ENCODE measurements around the gene TMEM164. TPM values are rescaled to one million over a fixed set of nuclear protein-coding genes. Genes with fewer than 3 reads are reported as not detected.
A peak's percentile ranks its signal among the peaks of the same experiment; 100 is the strongest.

The TMEM164 gene
- total RNA-seq, 1 donor from 2014 or later = 17.6 TPM

GRCh38 chrX:110003167-110004156 is 548 bp downstream of the TMEM164 start:
- H3K4me1 Mint-ChIP-seq (ENCODE audit: low read depth, unreplicated experiment) = peaks cover 16% of the 10 kb centered on the region
- H3K27me3 ChIP-seq (ENCODE audit: insufficient read depth, low read length) = no peaks in the 10 kb centered on the region
- H3K27ac Mint-ChIP-seq (ENCODE audit: unreplicated experiment) = peak overlapping the region; percentile 69
- no peaks in the 10 kb centered on the region for H3K9me3 Mint-ChIP-seq (ENCODE audit: unreplicated experiment)
- H3K9ac ChIP-seq (ENCODE audit: low read length) = peak overlapping the region; percentile 83
- H3K36me3 Mint-ChIP-seq (ENCODE audit: low read depth, unreplicated experiment) = no peaks in the 10 kb centered on the region
- H3K79me2 ChIP-seq (ENCODE audit: insufficient read depth, low read length) = peaks cover 3% of the 10 kb centered on the region
- peak overlapping the region; percentile 94 for H3K4me2 ChIP-seq (ENCODE audit: low read length)
- peak overlapping the region; percentile 26 for H3K27ac ChIP-seq (ENCODE audit: low read depth, low read length)
- no peaks in the 10 kb centered on the region for H4K20me1 ChIP-seq (ENCODE audit: insufficient read depth, low read length)
- peaks cover 5% of the 10 kb centered on the region for H3K4me1 ChIP-seq (ENCODE audit: insufficient read depth, low read length)
- TF ChIP-seq EZH2 (IDR thresholded peaks at IDR 0.05; ENCODE audit: insufficient read depth, low read length) (no peak), CTCF (IDR thresholded peaks at IDR 0.05; ENCODE audit: insufficient read depth, low read depth, low read length) (no peak)
- H2AFZ ChIP-seq (ENCODE audit: low read depth, low read length) = peak overlapping the region; percentile 56
- peak overlapping the region; percentile 88 for H3K4me3 Mint-ChIP-seq (ENCODE audit: unreplicated experiment)
- FAIRE-seq (no peak), DNase-seq (ENCODE audit: low read depth) (no peak)
- H3K27me3 Mint-ChIP-seq (ENCODE audit: low read depth, unreplicated experiment) = no peaks in the 10 kb centered on the region
- no peaks in the 10 kb centered on the region for H3K9me3 ChIP-seq (ENCODE audit: insufficient read depth, low read depth, low read length)
- H3K36me3 ChIP-seq (ENCODE audit: insufficient read depth, low read length) = no peaks in the 10 kb centered on the region
- H3K4me3 ChIP-seq (ENCODE audit: insufficient read depth, low read depth, low read length) = peak overlapping the region; percentile 64

- H3K4me2 ChIP-seq (ENCODE audit: low read length) = peak overlapping the region; percentile 94
These were observed 1.3 kb downstream of the TMEM164 start for GRCh38 chrX:110004215-110004614.

More at GRCh38 chrX:110004215-110004614, 1.3 kb downstream of the TMEM164 start:
- no peak overlapping the region for H3K27ac ChIP-seq (ENCODE audit: low read depth, low read length)
- no peak overlapping the region for H3K4me3 ChIP-seq (ENCODE audit: insufficient read depth, low read depth, low read length)
- no peaks in the 10 kb centered on the region for H3K36me3 ChIP-seq (ENCODE audit: insufficient read depth, low read length)
- no peaks in the 10 kb centered on the region for H3K9me3 ChIP-seq (ENCODE audit: insufficient read depth, low read depth, low read length)
- Mint-ChIP-seq H3K4me3 (ENCODE audit: unreplicated experiment) (peak overlapping the region; percentile 54), H3K36me3 (ENCODE audit: low read depth, unreplicated experiment) (no peaks in the 10 kb centered on the region), H3K27ac (ENCODE audit: unreplicated experiment) (no peak overlapping the region), H3K4me1 (ENCODE audit: low read depth, unreplicated experiment) (peaks cover 16% of the 10 kb centered on the region), H3K27me3 (ENCODE audit: low read depth, unreplicated experiment) (no peaks in the 10 kb centered on the region), H3K9me3 (ENCODE audit: unreplicated experiment) (no peaks in the 10 kb centered on the region)
- H2AFZ ChIP-seq (ENCODE audit: low read depth, low read length) = no peak overlapping the region
- TF ChIP-seq EZH2 (IDR thresholded peaks at IDR 0.05; ENCODE audit: insufficient read depth, low read length) = no peak
- no peak for TF ChIP-seq CTCF (IDR thresholded peaks at IDR 0.05; ENCODE audit: insufficient read depth, low read depth, low read length)
- H3K4me1 ChIP-seq (ENCODE audit: insufficient read depth, low read length) = peaks cover 5% of the 10 kb centered on the region
- FAIRE-seq = no peak
- H3K9ac ChIP-seq (ENCODE audit: low read length) = no peak overlapping the region
- no peak for DNase-seq (ENCODE audit: low read depth)
- peaks cover 3% of the 10 kb centered on the region for H3K79me2 ChIP-seq (ENCODE audit: insufficient read depth, low read length)
- no peaks in the 10 kb centered on the region for H4K20me1 ChIP-seq (ENCODE audit: insufficient read depth, low read length)
- H3K27me3 ChIP-seq (ENCODE audit: insufficient read depth, low read length) = no peaks in the 10 kb centered on the region
